K562 (cell line): ENCODE results near the gene ARID3B.

Experiments
- CC2D1A ChIP-seq: fragments of 450-650 bp; IDR thresholded peaks from 2 replicates; pipeline ENCODE4 v1.6.1; 2017; ENCODE audit warnings: mild to moderate bottlenecking
- EP300 ChIP-seq: IDR thresholded peaks from 2 replicates; pipeline ENCODE4 v1.6.1; 2012; ENCODE audit warnings: low read length, improper control_type of control experiment
- FOXJ3 ChIP-seq: sonication (generic); formaldehyde crosslinking; IDR thresholded peaks from 2 replicates; pipeline ENCODE4 v1.4.0; 2020; ENCODE audit warnings: mild to moderate bottlenecking, missing genetic modification reagents
- KDM1A ChIP-seq, 2 experiments: fragments of 450-650 bp; IDR thresholded peaks; 2 replicates each; pipeline ENCODE4 v1.6.1; 2016; ENCODE audit warnings: mild to moderate bottlenecking in 2 of 2
- RFX5 ChIP-seq: IDR thresholded peaks from 2 replicates; pipeline ENCODE4 v1.6.1; 2011; ENCODE audit warnings: low read depth, mild to moderate bottlenecking, improper control_type of control experiment, low read length
- SIN3B ChIP-seq: fragments of 450-650 bp; IDR thresholded peaks from 2 replicates; pipeline ENCODE4 v1.6.1; 2017; ENCODE audit warnings: low read depth, mild to moderate bottlenecking, moderate library complexity
- SMARCA4 ChIP-seq: fragments of 450-650 bp; IDR thresholded peaks from 2 replicates; pipeline ENCODE4 v1.6.1; 2016
- ZNF699 ChIP-seq: fragments of 250-450 bp; sonication (Bioruptor Pico); IDR thresholded peaks from 2 replicates; pipeline ENCODE4 v1.8.0; 2021; ENCODE audit warnings: mild to moderate bottlenecking, moderate library complexity; ENCODE audit not compliant: insufficient replicate concordance
- TF ChIP-seq, protein P1 (sequence below): sonication (generic); formaldehyde crosslinking; IDR thresholded peaks from 2 replicates; pipeline ENCODE4 v1.5.0; 2020; ENCODE audit warnings: missing genetic modification reagents
- TF ChIP-seq, protein P2 (sequence below): conservative IDR thresholded peaks from 2 replicates; pipeline ENCODE4 v1.6.1; 2011; ENCODE audit warnings: low read depth, mild to moderate bottlenecking, low read length; ENCODE audit not compliant: control insufficient read depth
- TF ChIP-seq, protein P3 (sequence below): fragments of 250-450 bp; sonication (Bioruptor Pico); IDR thresholded peaks from 2 replicates; pipeline ENCODE4 v1.8.0; 2022; ENCODE audit warnings: inconsistent platforms
- TF ChIP-seq, protein P4 (sequence below), 2 experiments: fragments of 450-650 bp in 1 of 2; sonication (generic) in 1 of 2; formaldehyde crosslinking in 1 of 2; IDR thresholded peaks in 1 of 2; conservative IDR thresholded peaks in 1 of 2; 2 replicates each; pipeline versions ENCODE4 v1.6.1 to v1.8.1; 2016 to 2023; ENCODE audit warnings: mild to moderate bottlenecking in 2 of 2, moderate library complexity in 2 of 2, inconsistent platforms in 1 of 2, missing genetic modification reagents in 1 of 2
- TF ChIP-seq, protein P5 (sequence below): fragments of 450-650 bp; IDR thresholded peaks from 2 replicates; pipeline ENCODE4 v1.6.1; 2016; ENCODE audit warnings: low read depth, mild to moderate bottlenecking, moderate library complexity
- TF ChIP-seq, protein P6 (sequence below): sonication (generic); formaldehyde crosslinking; IDR thresholded peaks from 2 replicates; pipeline ENCODE4 v1.9.0; 2022; ENCODE audit warnings: mild to moderate bottlenecking, missing genetic modification reagents

DNA sequence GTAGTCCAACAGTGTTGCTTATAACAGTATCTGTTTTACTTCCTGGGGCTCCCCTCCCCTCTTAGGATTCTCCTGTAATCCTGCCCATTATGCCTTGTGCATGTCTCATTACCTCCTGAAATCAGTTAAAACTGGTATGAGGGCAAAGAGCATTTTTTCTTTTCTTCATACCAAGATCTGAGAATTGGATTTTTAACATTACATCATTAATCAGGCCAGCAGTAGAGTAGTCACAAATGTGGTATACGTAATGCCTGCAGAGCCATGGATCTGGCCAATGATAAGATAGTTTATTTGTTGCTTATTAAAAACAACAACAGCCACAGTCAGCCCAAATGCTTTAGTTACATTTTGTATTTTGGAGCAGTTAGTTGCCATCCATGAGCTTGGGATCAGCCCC lies 23.2 kb downstream of the ARID3B start:
- TF ChIP-seq, protein P1, sequence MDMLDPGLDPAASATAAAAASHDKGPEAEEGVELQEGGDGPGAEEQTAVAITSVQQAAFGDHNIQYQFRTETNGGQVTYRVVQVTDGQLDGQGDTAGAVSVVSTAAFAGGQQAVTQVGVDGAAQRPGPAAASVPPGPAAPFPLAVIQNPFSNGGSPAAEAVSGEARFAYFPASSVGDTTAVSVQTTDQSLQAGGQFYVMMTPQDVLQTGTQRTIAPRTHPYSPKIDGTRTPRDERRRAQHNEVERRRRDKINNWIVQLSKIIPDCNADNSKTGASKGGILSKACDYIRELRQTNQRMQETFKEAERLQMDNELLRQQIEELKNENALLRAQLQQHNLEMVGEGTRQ (CRISPR knock-in tag), result no peak
- no peak for TF ChIP-seq KDM1A (IDR thresholded peaks at IDR 0.05)
- TF ChIP-seq, protein P2, sequence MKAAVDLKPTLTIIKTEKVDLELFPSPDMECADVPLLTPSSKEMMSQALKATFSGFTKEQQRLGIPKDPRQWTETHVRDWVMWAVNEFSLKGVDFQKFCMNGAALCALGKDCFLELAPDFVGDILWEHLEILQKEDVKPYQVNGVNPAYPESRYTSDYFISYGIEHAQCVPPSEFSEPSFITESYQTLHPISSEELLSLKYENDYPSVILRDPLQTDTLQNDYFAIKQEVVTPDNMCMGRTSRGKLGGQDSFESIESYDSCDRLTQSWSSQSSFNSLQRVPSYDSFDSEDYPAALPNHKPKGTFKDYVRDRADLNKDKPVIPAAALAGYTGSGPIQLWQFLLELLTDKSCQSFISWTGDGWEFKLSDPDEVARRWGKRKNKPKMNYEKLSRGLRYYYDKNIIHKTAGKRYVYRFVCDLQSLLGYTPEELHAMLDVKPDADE, result no peak
- no peak for TF ChIP-seq ZNF699 (CRISPR knock-in tag)
- TF ChIP-seq, protein P3, sequence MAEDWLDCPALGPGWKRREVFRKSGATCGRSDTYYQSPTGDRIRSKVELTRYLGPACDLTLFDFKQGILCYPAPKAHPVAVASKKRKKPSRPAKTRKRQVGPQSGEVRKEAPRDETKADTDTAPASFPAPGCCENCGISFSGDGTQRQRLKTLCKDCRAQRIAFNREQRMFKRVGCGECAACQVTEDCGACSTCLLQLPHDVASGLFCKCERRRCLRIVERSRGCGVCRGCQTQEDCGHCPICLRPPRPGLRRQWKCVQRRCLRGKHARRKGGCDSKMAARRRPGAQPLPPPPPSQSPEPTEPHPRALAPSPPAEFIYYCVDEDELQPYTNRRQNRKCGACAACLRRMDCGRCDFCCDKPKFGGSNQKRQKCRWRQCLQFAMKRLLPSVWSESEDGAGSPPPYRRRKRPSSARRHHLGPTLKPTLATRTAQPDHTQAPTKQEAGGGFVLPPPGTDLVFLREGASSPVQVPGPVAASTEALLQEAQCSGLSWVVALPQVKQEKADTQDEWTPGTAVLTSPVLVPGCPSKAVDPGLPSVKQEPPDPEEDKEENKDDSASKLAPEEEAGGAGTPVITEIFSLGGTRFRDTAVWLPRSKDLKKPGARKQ (CRISPR knock-in tag), result no peak
- TF ChIP-seq, protein P4, sequence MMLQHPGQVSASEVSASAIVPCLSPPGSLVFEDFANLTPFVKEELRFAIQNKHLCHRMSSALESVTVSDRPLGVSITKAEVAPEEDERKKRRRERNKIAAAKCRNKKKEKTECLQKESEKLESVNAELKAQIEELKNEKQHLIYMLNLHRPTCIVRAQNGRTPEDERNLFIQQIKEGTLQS (IDR thresholded peaks at IDR 0.05), result no peak
- TF ChIP-seq, protein P4 (CRISPR knock-in tag; conservative IDR thresholded peaks at IDR 0.05), result no peak
- TF ChIP-seq FOXJ3 (CRISPR knock-in tag), result no peak
- no peak for TF ChIP-seq SIN3B
- TF ChIP-seq, protein P5, sequence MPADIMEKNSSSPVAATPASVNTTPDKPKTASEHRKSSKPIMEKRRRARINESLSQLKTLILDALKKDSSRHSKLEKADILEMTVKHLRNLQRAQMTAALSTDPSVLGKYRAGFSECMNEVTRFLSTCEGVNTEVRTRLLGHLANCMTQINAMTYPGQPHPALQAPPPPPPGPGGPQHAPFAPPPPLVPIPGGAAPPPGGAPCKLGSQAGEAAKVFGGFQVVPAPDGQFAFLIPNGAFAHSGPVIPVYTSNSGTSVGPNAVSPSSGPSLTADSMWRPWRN, result no peak
- TF ChIP-seq RFX5, result no peak
- TF ChIP-seq, protein P6, sequence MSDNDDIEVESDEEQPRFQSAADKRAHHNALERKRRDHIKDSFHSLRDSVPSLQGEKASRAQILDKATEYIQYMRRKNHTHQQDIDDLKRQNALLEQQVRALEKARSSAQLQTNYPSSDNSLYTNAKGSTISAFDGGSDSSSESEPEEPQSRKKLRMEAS, result no peak
- no peak for TF ChIP-seq SMARCA4
- no peak for TF ChIP-seq CC2D1A
- no peak for TF ChIP-seq EP300
